Stimulated activated naive B cell treated with anti-CD40 and anti-IgM and Interleukin-4, amounts not matched to agents 10 μg/mL and 1 μg/mL and 100 μg/mL, for 72 hours (primary cell): Measurements from ENCODE around the gene HELZ.
A peak's percentile ranks its signal among the peaks of the same experiment; 100 is the strongest.
"Not testable (repeated sequence)": the region's sequence is repeated elsewhere in the genome, so short reads cannot be mapped to it uniquely, and the experiment has no call there.

Experiments used
- ATAC-seq, 2 donors: fragments of 150-1000 bp; cut with Tn5 transposase; replicated peaks; 2 replicates each; pipeline ENCODE4 v1.10.0; 2021; ENCODE audit warnings: moderate library complexity in 1 of 2
- DNase-seq: peaks from one replicate; pipeline ENCODE4 v3.0.0; 2021
- H3K27ac Mint-ChIP-seq: one replicate; pipeline ENCODE4 v1.8.0; 2022; ENCODE audit warnings: mild to moderate bottlenecking, mixed read lengths
- H3K27me3 Mint-ChIP-seq, 2 donors: one replicate each; pipeline ENCODE4 v1.8.0; 2022; ENCODE audit warnings: mixed read lengths in 2 of 2
- H3K36me3 Mint-ChIP-seq, 2 donors: one replicate each; pipeline ENCODE4 v1.8.0; 2022; ENCODE audit warnings: mixed read lengths in 2 of 2, mild to moderate bottlenecking in 1 of 2
- H3K4me1 Mint-ChIP-seq, 2 donors: one replicate each; pipeline ENCODE4 v1.8.0; 2022; ENCODE audit warnings: mixed read lengths in 2 of 2, mild to moderate bottlenecking in 1 of 2
- H3K4me3 Mint-ChIP-seq, 2 donors: one replicate each; pipeline ENCODE4 v1.8.0; 2022; ENCODE audit warnings: mild to moderate bottlenecking in 2 of 2, mixed read lengths in 2 of 2, moderate library complexity in 1 of 2
- H3K9me3 Mint-ChIP-seq, 2 donors: one replicate each; pipeline ENCODE4 v1.8.0; 2022; ENCODE audit warnings: mixed read lengths in 2 of 2, mild to moderate bottlenecking in 1 of 2

The HELZ gene

DNA sequence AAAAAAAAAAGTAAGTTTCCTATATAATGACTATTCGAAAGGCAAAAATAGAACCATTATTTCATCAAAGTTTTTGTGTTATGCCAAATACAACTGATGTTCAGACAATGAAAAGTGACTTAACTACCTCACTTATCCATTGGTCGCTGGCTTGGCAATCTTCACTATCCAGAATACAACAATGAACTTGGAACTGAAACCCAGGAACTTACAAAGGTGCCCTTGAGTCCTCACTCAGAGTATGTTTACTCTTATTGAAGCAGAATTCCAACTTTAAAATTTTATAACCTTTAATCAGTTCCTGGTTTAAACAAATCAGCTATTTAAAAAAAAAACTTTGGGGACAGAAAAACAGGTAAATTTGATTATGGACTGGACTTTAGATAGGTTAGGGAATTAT is 34.1 kb downstream of the HELZ start:
- H3K9me3 Mint-ChIP-seq = no peaks in the 10 kb centered on the region
- no peak overlapping the region for H3K4me3 Mint-ChIP-seq
- peaks cover 22% of the 10 kb centered on the region in 2 donors for H3K36me3 Mint-ChIP-seq
- no peak overlapping the region for H3K27ac Mint-ChIP-seq
- H3K4me1 Mint-ChIP-seq = peaks cover 8 to 18% of the 10 kb centered on the region in 2 donors
- ATAC-seq = no peak
- H3K27me3 Mint-ChIP-seq = no peaks in the 10 kb centered on the region
- DNase-seq = no peak

GRCh38 chr17:67208232-67208631 is 36.8 kb downstream of the HELZ start:
- no peaks in the 10 kb centered on the region for H3K27me3 Mint-ChIP-seq
- peaks cover 4 to 18% of the 10 kb centered on the region in 2 donors for H3K4me1 Mint-ChIP-seq
- no peak overlapping the region for H3K27ac Mint-ChIP-seq
- DNase-seq (no peak), ATAC-seq (no peak)
- H3K36me3 Mint-ChIP-seq = peaks cover 13 to 17% of the 10 kb centered on the region in 2 donors
- no peaks in the 10 kb centered on the region for H3K9me3 Mint-ChIP-seq
- H3K4me3 Mint-ChIP-seq = no peak overlapping the region

GRCh38 chr17:67203818-67204217 is 41.2 kb downstream of the HELZ start:
- H3K27ac Mint-ChIP-seq = no peak overlapping the region
- H3K9me3 Mint-ChIP-seq = no peaks in the 10 kb centered on the region
- H3K4me1 Mint-ChIP-seq = peaks cover 2 to 9% of the 10 kb centered on the region in 2 donors
- no peak for DNase-seq
- H3K4me3 Mint-ChIP-seq = no peak overlapping the region
- ATAC-seq = no peak
- no peaks in the 10 kb centered on the region for H3K27me3 Mint-ChIP-seq
- H3K36me3 Mint-ChIP-seq = peaks cover 15 to 33% of the 10 kb centered on the region in 2 donors

- H3K27me3 Mint-ChIP-seq = no peaks in the 10 kb centered on the region
- H3K27ac Mint-ChIP-seq = no peak overlapping the region
These were observed 42.5 kb downstream of the HELZ start for GRCh38 chr17:67202503-67202902.

GRCh38 chr17:67200727-67201301 is 44.2 kb downstream of the HELZ start:
- H3K4me3 Mint-ChIP-seq = no peak overlapping the region
- H3K27me3 Mint-ChIP-seq = no peaks in the 10 kb centered on the region
- H3K36me3 Mint-ChIP-seq = peaks cover 27 to 45% of the 10 kb centered on the region in 2 donors
- no peak overlapping the region for H3K27ac Mint-ChIP-seq
- peak in 1 of 2 donors; percentile 41 for ATAC-seq
- peaks cover 0 to 6% of the 10 kb centered on the region in 2 donors for H3K4me1 Mint-ChIP-seq
- peaks cover 0 to 2% of the 10 kb centered on the region in 2 donors for H3K9me3 Mint-ChIP-seq
- no peak for DNase-seq

More at GRCh38 chr17:67202503-67202902, 42.5 kb downstream of the HELZ start:
- DNase-seq = no peak
- no peaks in the 10 kb centered on the region for H3K9me3 Mint-ChIP-seq
- no peak for ATAC-seq
- H3K36me3 Mint-ChIP-seq = peaks cover 12 to 29% of the 10 kb centered on the region in 2 donors
- no peaks in the 10 kb centered on the region for H3K4me1 Mint-ChIP-seq
- no peak overlapping the region for H3K4me3 Mint-ChIP-seq

DNA sequence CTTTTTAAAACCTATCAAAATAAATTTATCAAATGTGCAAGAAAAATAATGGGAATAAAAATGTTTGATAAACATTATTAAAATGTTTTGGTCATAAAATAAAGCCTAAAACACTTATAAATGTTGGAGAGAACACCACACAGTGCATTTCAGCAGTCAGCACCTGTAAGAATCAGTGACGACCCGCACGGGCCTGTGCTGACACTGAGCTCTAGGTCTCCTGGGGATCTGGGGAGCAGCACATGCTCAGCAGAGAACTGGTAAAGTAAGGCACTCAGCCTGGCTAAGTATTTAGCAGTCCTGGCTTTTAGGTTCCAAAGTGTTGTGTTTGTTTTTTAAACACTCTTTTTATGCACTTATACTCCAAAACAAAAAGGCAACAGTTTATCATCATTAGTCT is 46.9 kb downstream of the HELZ start:
- Mint-ChIP-seq H3K27ac (no peak overlapping the region), H3K27me3 (no peaks in the 10 kb centered on the region), H3K9me3 (peaks cover 0 to 2% of the 10 kb centered on the region in 2 donors), H3K36me3 (peaks cover 31 to 50% of the 10 kb centered on the region in 2 donors), H3K4me3 (no peak overlapping the region), H3K4me1 (peaks cover 0 to 6% of the 10 kb centered on the region in 2 donors)
- DNase-seq (no peak), ATAC-seq (no peak)

- H3K27ac Mint-ChIP-seq, ATAC-seq, H3K9me3 Mint-ChIP-seq, DNase-seq, H3K4me3 Mint-ChIP-seq, H3K4me1 Mint-ChIP-seq, H3K27me3 Mint-ChIP-seq: not testable (repeated sequence)
- H3K36me3 Mint-ChIP-seq = peaks cover 29 to 41% of the 10 kb centered on the region in 2 donors
These were observed 48.0 kb downstream of the HELZ start for GRCh38 chr17:67197023-67197422.

DNA sequence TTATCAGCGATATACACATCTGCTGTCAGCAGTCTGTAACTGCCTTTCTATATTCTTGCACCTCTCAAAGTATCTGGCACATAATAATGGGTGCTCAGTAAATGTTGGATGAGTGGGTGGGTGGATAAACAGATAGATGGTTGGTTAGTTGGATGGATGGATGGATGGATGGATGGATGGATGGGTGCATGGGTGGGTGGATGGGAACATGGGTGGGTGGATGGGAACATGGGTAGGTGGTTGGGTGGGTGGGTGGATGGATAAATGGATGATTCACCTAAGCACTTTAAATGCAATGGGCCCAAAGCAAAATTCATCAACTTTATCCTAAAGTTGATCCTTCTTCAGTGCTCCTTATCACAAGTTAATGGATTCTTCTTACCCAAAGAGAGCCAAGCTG is 48.6 kb downstream of the HELZ start:
- peaks cover 0 to 2% of the 10 kb centered on the region in 2 donors for H3K9me3 Mint-ChIP-seq
- H3K4me1 Mint-ChIP-seq = peaks cover 0 to 6% of the 10 kb centered on the region in 2 donors
- no peak overlapping the region for H3K4me3 Mint-ChIP-seq
- no peak for DNase-seq
- H3K36me3 Mint-ChIP-seq = peaks cover 29 to 40% of the 10 kb centered on the region in 2 donors
- no peak overlapping the region for H3K27ac Mint-ChIP-seq
- H3K27me3 Mint-ChIP-seq = no peaks in the 10 kb centered on the region
- ATAC-seq = no peak

- H3K4me3 Mint-ChIP-seq = no peak overlapping the region
- H3K4me1 Mint-ChIP-seq = peaks cover 0 to 6% of the 10 kb centered on the region in 2 donors
- H3K36me3 Mint-ChIP-seq = peaks cover 25 to 31% of the 10 kb centered on the region in 2 donors
- no peaks in the 10 kb centered on the region for H3K27me3 Mint-ChIP-seq
- no peak overlapping the region for H3K27ac Mint-ChIP-seq
- ATAC-seq (no peak), DNase-seq (no peak)
- peaks cover 0 to 2% of the 10 kb centered on the region in 2 donors for H3K9me3 Mint-ChIP-seq
These were observed 50.9 kb downstream of the HELZ start for GRCh38 chr17:67194134-67194533.

DNA sequence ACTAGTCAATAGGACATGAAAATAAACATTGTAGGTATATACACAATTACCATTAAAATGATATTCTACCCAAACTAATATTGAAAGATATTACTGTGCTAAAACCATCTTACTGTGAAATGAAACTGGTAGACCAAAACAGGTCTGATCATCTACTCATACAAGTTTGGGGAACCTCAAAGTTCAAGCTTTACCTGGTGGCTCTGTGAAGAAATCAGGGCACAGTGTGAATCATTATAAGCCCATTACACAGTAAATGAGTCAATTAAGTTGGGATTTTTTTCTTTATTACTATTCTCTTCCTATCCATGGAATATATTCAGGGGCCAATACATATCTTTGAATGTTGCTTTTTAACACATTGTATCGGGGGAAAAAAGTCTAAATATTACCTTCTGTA is 57.1 kb downstream of the HELZ start:
- peaks cover 3 to 8% of the 10 kb centered on the region in 2 donors for H3K4me1 Mint-ChIP-seq
- H3K4me3 Mint-ChIP-seq = no peak overlapping the region
- DNase-seq (no peak), ATAC-seq (no peak)
- H3K9me3 Mint-ChIP-seq = no peaks in the 10 kb centered on the region
- H3K27me3 Mint-ChIP-seq = no peaks in the 10 kb centered on the region
- no peak overlapping the region for H3K27ac Mint-ChIP-seq
- H3K36me3 Mint-ChIP-seq = peaks cover 14 to 20% of the 10 kb centered on the region in 2 donors

DNA sequence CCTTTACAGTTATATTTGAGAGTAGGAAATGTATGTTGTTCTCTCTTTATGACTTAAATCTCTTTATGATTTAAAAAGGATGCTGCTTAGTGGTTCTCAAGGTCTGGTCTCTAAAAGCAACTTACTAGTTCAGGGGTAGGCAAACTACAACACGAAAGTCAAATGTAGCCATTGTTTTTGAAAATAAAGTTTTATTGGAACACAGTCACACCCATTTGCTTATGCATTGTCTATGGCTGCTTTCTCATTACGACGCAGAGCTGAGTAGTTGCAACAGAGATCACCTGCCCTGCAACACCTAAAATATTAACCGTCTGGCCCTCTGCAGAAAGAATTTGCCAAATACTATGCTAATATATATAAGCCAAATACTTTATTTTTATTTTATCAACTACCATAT is 58.2 kb downstream of the HELZ start:
- Mint-ChIP-seq H3K27ac (no peak overlapping the region), H3K27me3 (no peaks in the 10 kb centered on the region), H3K4me1 (peaks cover 3 to 8% of the 10 kb centered on the region in 2 donors), H3K4me3 (no peak overlapping the region), H3K36me3 (peaks cover 16 to 24% of the 10 kb centered on the region in 2 donors), H3K9me3 (no peaks in the 10 kb centered on the region)
- no peak for DNase-seq
- ATAC-seq = no peak

DNA sequence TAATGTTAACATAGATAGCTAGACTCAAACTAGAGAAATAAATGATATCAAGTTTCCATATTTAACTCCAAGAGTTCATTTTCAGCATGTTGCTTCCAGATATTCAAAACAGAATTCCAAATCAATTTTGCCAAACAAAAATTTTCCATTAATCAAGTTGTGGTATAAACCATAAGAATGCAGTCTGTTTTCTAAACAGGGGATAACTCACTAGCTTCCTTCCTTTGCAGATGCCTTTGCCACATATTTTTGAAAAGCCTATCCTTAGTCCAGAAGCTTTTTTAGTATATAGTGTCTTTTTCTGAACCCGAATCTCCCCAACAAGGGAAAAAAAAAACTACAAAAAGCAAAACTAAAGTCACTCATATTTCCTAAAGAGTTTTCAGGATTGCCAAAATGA is 61.5 kb downstream of the HELZ start:
- ATAC-seq = no peak
- no peaks in the 10 kb centered on the region for H3K9me3 Mint-ChIP-seq
- no peak overlapping the region for H3K4me3 Mint-ChIP-seq
- H3K4me1 Mint-ChIP-seq = peaks cover 3 to 5% of the 10 kb centered on the region in 2 donors
- DNase-seq = no peak
- H3K27ac Mint-ChIP-seq = no peak overlapping the region
- H3K27me3 Mint-ChIP-seq = no peaks in the 10 kb centered on the region
- peaks cover 12 to 26% of the 10 kb centered on the region in 2 donors for H3K36me3 Mint-ChIP-seq

GRCh38 chr17:67181825-67182224 is 63.2 kb downstream of the HELZ start:
- H3K9me3 Mint-ChIP-seq = no peaks in the 10 kb centered on the region

DNA sequence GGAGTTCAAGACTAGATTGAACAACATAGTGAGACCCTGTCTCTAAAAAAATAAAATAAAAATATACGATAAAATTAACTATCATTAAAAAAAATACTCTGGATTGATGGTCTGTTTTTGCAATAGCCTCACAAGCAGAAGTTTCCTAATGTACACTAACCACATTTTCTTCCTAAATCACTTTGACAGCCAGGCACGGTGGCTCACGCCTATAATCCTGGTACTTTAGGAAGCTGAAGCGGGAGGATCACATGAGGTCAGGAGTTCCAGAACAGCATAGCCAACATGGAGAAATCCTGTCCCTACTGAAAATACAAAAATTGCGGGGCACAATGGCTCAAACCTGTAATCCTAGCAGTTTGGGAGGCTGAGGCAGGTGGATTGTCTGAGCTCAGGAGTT is 64.7 kb downstream of the HELZ start:
- no peaks in the 10 kb centered on the region for H3K4me1 Mint-ChIP-seq
- H3K9me3 Mint-ChIP-seq = no peaks in the 10 kb centered on the region
- H3K36me3 Mint-ChIP-seq = peaks cover 14 to 24% of the 10 kb centered on the region in 2 donors
- ATAC-seq = no peak
- H3K27ac Mint-ChIP-seq = no peak overlapping the region
- no peaks in the 10 kb centered on the region for H3K27me3 Mint-ChIP-seq
- no peak for DNase-seq
- no peak overlapping the region for H3K4me3 Mint-ChIP-seq

More at GRCh38 chr17:67181825-67182224, 63.2 kb downstream of the HELZ start:
- H3K4me1 Mint-ChIP-seq = no peaks in the 10 kb centered on the region
- no peak for ATAC-seq
- H3K27ac Mint-ChIP-seq = no peak overlapping the region
- H3K36me3 Mint-ChIP-seq = peaks cover 9 to 25% of the 10 kb centered on the region in 2 donors
- H3K27me3 Mint-ChIP-seq = no peaks in the 10 kb centered on the region
- no peak overlapping the region for H3K4me3 Mint-ChIP-seq
- DNase-seq = no peak

- Mint-ChIP-seq H3K9me3 (no peaks in the 10 kb centered on the region), H3K4me1 (no peaks in the 10 kb centered on the region), H3K36me3 (peaks cover 17 to 33% of the 10 kb centered on the region in 2 donors), H3K27ac (no peak overlapping the region), H3K27me3 (no peaks in the 10 kb centered on the region), H3K4me3 (no peak overlapping the region)
- DNase-seq (no peak), ATAC-seq (no peak)
These were observed 66.4 kb downstream of the HELZ start for GRCh38 chr17:67178555-67178954.
